Calu3 (cell line): Measurements from ENCODE around the gene MYH10. TPM values are rescaled to one million over a fixed set of nuclear protein-coding genes. Genes with fewer than 3 reads are reported as not detected.

Experiments used
- BruUV-seq: library from RNA; stranded (reverse); fragments of 400-500 nt; replicated peaks from 2 replicates; lab custom pipeline; 2021; lab: Mats Ljungman, UMichigan
- CTCF ChIA-PET: fragments of 300-600 bp; sonication (Branson Sonifier 250); formaldehyde crosslinking; loops from one replicate; lab custom pipeline; 2022; ENCODE audit warnings: antibody characterized with exemption; lab: Charles Lee
- DNase-seq: peaks from one replicate; pipeline ENCODE4 v3.0.0; 2022
- H3K27ac Mint-ChIP-seq: one replicate; pipeline ENCODE4 v1.8.0; 2022; ENCODE audit warnings: mixed read lengths; ENCODE audit not compliant: unreplicated experiment
- H3K27me3 Mint-ChIP-seq: one replicate; pipeline ENCODE4 v1.8.0; 2022; ENCODE audit warnings: mixed read lengths; ENCODE audit not compliant: unreplicated experiment
- H3K36me3 Mint-ChIP-seq: one replicate; pipeline ENCODE4 v1.8.0; 2022; ENCODE audit warnings: mild to moderate bottlenecking, moderate library complexity, mixed read lengths; ENCODE audit not compliant: insufficient read depth, unreplicated experiment
- H3K4me1 Mint-ChIP-seq: one replicate; pipeline ENCODE4 v1.8.0; 2022; ENCODE audit warnings: mild to moderate bottlenecking, low read depth, mixed read lengths; ENCODE audit not compliant: unreplicated experiment
- H3K4me3 Mint-ChIP-seq: one replicate; pipeline ENCODE4 v1.8.0; 2022; ENCODE audit warnings: mild to moderate bottlenecking, low read depth, moderate library complexity, mixed read lengths; ENCODE audit not compliant: unreplicated experiment
- H3K9me3 Mint-ChIP-seq: one replicate; pipeline ENCODE4 v1.8.0; 2022; ENCODE audit warnings: low read depth, mixed read lengths; ENCODE audit not compliant: unreplicated experiment
- CTCF ChIP-seq: fragments of 200-600 bp; IDR thresholded peaks from one replicate; pipeline ENCODE4 v1.8.0; 2022; ENCODE audit warnings: antibody characterized with exemption; ENCODE audit not compliant: unreplicated experiment
- intact Hi-C: fragments of 100-400 bp; cut with micrococcal nuclease; formaldehyde crosslinking; loops from one replicate; pipeline ENCODE4 v1.10.0; 2022; ENCODE audit not compliant: unreplicated experiment
- total RNA-seq: library from RNA; stranded (reverse); gene quantifications from 2 replicates; pipeline ENCODE4 v1.2.3, GENCODE V29; 2022

MYH10 gene
- total RNA-seq, 1 experiment from 2014 or later = 37.0 TPM

- H3K27me3 Mint-ChIP-seq = no peaks in the 10 kb centered on the region
- CTCF ChIA-PET = interaction anchor here (0.7 kb wide), 1 partner anchor 1442 kb away, joined by 7 read pairs; no protein-coding TSS in a partner anchor
- H3K4me3 Mint-ChIP-seq = peak overlapping the region; percentile 96
- BruUV-seq = no TSS peak
- H3K4me1 Mint-ChIP-seq = peaks cover 10% of the 10 kb centered on the region
- peaks cover 27% of the 10 kb centered on the region for H3K36me3 Mint-ChIP-seq
- H3K9me3 Mint-ChIP-seq = no peaks in the 10 kb centered on the region
- peak overlapping the region; percentile 85 for H3K27ac Mint-ChIP-seq
- no peak for TF ChIP-seq CTCF
- intact Hi-C loops = no loop called here
- DNase-seq = peak; percentile 12
Measured at GRCh38 chr17:8629371-8630226, 926 bp downstream of the MYH10 start.

DNA sequence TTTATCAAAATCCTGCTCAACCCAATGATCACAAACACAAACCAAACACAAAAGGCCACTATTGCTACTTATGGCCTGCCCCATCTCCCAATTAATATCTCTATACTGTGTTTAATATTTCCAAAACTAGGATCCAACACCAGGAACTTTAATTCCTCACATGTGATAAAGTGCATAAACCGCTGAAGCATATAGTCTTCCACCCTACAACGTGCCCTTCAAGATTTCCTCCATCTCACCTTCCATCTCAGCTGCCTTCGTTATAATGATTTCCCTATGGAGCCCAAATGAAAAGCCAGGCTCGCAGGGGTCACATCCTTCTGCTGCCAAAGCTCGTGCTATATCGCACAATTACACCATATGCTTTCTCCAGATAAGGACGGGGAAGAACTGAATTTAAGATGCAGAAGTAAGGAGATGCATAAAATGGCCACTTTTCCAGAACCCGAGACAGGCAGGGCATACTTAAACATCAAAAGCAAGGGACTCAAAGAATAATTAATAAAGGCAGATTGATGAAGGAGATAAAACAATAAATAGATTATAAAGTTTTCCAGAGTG is 1.8 kb downstream of the MYH10 start:
- BruUV-seq = no TSS peak
- CTCF ChIA-PET = no interaction called here

DNA sequence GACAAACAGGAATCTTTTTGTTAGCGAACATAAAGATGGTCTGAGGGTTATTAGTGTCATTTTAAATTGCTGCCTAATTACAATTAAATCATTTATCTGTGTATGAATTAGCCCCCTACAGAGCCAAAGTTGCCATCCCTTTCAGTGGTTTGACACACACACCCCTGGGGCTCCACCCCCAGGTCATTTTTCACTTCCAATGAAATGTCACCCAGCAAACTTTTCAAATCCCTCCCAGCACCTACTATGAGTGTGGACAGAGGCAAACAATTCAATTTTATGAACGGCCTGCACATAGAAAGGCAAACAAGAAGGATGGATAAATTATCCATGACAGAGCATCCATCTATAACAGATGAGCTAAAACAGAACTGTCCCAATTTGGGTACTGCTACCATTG is 2.4 kb downstream of the MYH10 start:
- DNase-seq = no peak
- peaks cover 10% of the 10 kb centered on the region for H3K4me1 Mint-ChIP-seq
- H3K36me3 Mint-ChIP-seq = peaks cover 28% of the 10 kb centered on the region
- H3K27ac Mint-ChIP-seq = no peak overlapping the region
- H3K9me3 Mint-ChIP-seq = no peaks in the 10 kb centered on the region
- CTCF ChIA-PET = no interaction called here
- intact Hi-C loops = no loop called here
- H3K4me3 Mint-ChIP-seq = no peak overlapping the region
- no peaks in the 10 kb centered on the region for H3K27me3 Mint-ChIP-seq
- BruUV-seq = TSS peak; percentile 41
- no peak for TF ChIP-seq CTCF

More for the DNA sequence above, 1.8 kb downstream of the MYH10 start:
- no peak for TF ChIP-seq CTCF
- peak overlapping the region; percentile 96 for H3K4me3 Mint-ChIP-seq
- peaks cover 27% of the 10 kb centered on the region for H3K36me3 Mint-ChIP-seq
- H3K27me3 Mint-ChIP-seq = no peaks in the 10 kb centered on the region
- no peaks in the 10 kb centered on the region for H3K9me3 Mint-ChIP-seq
- H3K4me1 Mint-ChIP-seq = peaks cover 10% of the 10 kb centered on the region
- intact Hi-C loops = no loop called here
- DNase-seq = no peak
- H3K27ac Mint-ChIP-seq = no peak overlapping the region

- Mint-ChIP-seq H3K4me3 (no peak overlapping the region), H3K27ac (no peak overlapping the region), H3K36me3 (peaks cover 4% of the 10 kb centered on the region), H3K4me1 (peaks cover 23% of the 10 kb centered on the region), H3K27me3 (no peaks in the 10 kb centered on the region), H3K9me3 (no peaks in the 10 kb centered on the region)
- no peak for DNase-seq
- CTCF ChIA-PET = interaction anchor here (0.5 kb wide), 1 partner anchor 11 kb away, joined by 3 read pairs; no protein-coding TSS in a partner anchor
- TF ChIP-seq CTCF = no peak
- no TSS peak for BruUV-seq
- intact Hi-C loops = no loop called here
Measured at GRCh38 chr17:8623591-8623990, 6.9 kb downstream of the MYH10 start.
